OCI-LY1 (cell line): Measurements from ENCODE around the gene CTCF.
"Not testable (repeated sequence)": the region's sequence is repeated elsewhere in the genome, so short reads cannot be mapped to it uniquely, and the experiment has no call there.

Source experiments
- CTCF ChIP-seq: fragments of 200-600 bp; sonication (generic), shearing (Covaris generic); IDR thresholded peaks from 2 replicates; pipeline ENCODE4 v1.5.1; 2017; ENCODE audit warnings: mild to moderate bottlenecking, antibody characterized with exemption, low read length, moderate library complexity, mixed read lengths
- EZH2 ChIP-seq: fragments of 200-600 bp; sonication (generic), shearing (Covaris generic); IDR thresholded peaks from 2 replicates; pipeline ENCODE4 v1.8.0; 2017; ENCODE audit warnings: borderline replicate concordance, mixed run types, mild to moderate bottlenecking, antibody characterized with exemption, low read length, moderate library complexity, mixed read lengths

DNA sequence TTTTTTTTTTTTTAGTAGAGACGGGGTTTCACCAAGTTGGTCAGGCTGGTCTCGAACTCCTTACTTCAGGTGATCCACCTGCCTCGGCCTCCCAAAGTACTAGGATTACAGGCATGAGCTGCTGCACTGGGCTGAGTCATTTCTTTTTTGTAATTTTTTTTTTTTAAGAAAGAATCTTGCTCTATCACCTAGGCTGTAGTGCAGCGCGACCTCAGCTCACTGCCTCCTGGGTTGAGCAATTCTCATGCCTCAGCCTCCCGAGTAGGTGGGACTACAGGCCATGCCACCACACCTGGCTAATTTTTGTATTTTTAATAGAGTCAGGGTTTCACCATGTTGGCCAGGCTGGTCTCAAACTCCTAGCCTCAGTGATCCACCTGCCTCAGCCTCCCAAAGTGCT lies 28.3 kb upstream of the CTCF start:
- TF ChIP-seq CTCF, EZH2: not testable (repeated sequence)
